GM18498 (cell line): ENCODE results near the gene PNPLA3.

Experiments
- ATAC-seq: cut with Tn5 transposase; IDR thresholded peaks from one replicate; pipeline ENCODE4 v1.9.1; 2021; ENCODE audit warnings: mild to moderate bottlenecking, moderate library complexity; ENCODE audit not compliant: unreplicated experiment

PNPLA3 gene

DNA sequence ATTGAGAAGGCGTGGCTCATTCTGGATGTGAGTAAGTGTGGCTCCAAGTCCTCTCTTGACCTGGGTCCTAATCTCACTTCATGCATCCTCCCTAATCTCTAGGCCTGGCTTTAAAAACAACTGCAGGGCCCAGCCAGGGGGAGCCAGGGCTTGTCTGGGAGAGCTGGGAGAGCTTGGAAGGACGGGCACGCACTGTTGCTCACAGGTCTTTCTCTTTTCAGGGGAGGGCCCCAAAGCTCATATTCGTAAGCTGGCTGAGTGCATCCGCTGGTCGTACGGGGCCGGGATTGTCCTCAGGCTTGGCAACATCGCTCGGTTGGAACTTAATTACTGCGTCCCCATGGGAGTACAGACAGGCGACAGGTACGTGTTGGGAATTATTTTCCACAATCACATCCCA lies 66.4 kb downstream of the PNPLA3 start:
- no peak for ATAC-seq

DNA sequence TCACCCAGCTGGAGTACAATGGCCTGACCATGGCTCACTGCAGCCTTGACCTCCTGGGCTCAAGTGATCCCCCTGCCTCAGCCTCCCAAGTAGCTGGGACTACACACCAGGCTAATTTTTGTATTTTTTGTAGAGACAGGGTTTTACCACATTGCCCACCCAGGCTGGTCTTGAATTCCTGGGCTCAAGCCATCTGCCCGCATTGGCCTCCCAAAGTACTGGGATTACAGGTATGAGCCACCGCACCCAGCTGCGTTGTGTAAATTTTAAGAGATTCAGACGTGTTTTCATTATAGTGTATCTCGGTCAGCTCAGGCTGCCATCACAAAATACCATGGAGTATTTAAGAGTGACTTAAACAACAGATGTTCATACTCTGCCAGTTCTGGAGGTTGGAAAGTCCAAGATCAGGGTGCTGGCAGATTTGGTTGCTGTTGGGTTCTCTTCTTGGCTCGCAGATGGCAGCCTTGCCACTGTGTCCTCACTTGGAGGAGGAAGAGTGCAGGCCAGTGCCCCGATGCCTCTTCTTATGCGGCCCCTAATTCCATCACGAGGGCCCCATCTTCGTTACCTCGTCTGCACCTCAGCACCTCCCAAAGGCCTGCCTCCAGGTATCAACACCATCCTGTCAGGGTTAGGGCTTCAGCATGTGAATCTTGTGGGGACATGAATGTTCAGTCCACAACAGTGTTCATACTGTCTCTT lies 67.9 kb downstream of the PNPLA3 start:
- ATAC-seq: no peak

DNA sequence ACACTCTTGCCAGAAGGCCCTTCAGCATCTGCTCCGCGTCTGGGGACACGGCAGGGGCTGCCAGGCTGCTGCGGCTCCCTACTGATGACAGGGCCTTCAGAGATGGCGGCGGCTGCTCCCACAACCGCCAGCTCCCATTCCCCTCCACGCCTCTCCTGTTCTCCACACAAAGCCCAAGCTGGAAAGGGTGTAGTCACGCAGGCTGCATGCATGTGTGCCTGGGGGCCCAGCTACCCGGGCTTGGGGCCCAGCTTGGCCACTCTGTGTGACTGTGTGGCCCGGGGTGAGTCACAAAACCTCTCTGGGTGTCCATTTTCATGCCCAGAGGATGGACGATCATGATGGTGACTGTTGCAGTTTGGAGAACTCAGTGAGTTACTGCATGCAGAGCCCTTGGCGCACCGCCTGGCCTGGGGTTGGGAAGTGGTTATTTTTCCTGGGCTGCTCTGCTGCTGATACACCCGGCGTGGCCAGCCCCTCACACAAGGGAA lies 68.8 kb downstream of the PNPLA3 start:
- ATAC-seq: no peak

DNA sequence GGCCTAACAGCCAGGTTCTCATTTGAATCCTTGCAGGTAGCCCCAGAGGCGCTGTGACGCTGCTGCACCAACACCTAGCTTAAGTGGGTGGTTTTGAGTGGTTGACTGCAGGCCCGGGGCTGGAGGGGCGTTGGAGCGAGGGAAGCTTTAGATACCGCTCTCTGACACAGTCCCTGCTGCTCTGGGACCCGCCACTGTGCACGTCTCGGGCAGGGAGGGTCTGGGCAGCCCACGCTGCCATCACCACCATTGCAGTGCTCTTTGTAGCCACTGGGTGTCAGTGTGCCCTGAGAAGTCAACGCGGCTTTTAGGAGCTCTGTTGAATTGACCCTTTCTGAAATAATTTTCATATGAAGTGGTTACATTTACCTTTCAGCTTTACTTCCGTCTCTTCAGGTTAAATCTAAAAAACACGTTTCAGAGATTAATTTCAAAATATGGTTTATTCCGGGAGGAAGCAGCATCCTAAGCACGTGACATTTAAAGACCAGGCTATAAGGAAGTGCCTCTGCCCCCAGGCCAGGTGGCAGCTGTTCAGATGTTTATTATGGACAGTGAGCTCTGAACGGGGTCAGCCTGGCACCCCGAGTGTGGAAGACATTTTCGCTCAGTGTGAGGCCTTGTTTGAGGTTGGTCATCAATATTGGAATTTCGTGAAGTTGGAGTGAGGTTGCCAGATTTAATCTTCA lies 69.6 kb downstream of the PNPLA3 start:
- no peak for ATAC-seq

DNA sequence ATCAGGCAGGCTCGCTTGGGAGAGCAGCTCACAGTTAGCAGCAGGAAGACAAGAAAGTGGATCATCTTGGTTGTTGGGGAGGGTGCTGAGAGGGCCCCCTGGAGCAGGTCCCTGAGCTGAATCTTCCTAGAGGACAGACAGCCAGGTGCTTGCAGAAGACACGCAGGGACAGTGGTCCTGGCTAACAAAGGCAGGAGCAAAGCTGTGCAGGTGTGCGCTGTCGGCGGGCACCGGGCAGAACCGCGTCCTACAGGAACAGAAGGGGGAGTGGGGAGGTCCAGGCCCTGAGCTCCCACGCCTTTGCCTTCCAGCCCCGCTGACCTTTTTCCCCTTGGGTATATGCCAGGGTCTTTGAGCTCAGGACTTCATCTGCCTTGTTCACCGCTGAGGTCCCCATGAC lies 70.4 kb downstream of the PNPLA3 start:
- no peak for ATAC-seq

DNA sequence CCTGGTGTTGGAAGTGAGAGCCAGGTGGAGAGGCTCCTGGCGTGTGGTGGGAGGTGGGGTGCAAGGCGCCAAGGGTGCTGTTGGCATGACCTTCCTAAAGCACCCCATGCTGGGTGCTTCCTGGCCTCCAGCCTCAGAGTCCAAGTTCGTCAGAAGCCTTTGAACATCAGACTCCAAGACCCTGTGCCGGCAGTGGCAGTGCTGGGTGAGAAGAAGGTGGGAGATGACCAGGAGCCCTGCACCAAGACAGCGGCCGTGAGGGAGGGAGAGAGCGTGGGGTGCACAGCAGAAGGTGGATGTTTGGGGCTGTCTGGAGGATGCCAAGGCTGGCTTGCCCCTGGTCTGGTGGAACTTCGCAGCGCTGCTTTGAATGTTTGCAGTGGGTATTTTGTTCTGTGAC lies 70.8 kb downstream of the PNPLA3 start:
- no peak for ATAC-seq

DNA sequence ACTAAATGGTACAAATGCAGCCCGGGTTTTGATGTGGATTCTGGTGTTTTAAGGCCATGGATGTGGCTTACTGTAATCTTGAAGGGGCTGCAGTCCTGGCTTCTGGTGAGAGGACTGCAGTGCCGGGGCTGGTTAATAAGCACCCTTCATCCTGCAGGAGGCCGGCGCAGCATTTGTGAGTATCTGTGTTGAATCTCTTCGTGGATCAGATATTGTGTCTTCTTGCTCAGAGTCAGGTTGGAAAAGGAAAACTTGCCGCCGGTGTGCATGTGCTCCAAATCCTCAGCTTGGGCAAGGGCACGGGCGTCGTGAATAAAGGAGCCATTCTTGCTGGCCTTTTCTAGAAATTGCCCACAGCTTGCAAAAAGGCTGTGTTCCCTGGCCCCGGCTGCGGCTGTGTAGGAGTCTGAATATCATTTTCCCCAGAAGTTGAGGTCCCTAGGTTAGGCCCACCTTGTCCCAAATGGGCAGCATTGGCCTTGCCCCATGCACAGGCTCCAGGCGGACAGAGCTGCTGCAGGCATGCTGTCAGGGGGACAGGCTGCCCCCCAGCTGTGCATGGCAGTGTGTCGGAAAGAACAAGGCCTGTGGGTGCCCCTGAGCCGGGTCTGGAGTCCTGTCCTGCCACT lies 71.6 kb downstream of the PNPLA3 start:
- no peak for ATAC-seq

DNA sequence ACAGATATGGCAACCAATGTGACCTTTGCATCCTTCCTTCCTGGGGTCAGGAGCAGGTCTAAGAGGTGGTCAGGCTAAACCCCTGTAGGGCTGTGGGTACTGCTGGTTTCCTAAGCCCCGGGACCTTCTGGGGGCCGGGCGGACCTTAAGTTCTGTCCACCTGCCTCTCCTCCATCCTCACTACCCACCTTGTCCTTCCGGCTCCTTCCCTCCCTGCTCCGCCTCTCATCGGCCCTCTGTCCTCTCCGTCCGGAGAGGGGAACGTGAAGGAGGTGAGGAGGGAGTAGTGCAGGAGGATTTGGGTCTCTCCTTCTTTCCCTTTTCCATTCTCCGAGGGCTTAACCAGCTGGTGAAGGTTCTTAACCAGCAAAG lies 72.2 kb downstream of the PNPLA3 start:
- no peak for ATAC-seq

DNA sequence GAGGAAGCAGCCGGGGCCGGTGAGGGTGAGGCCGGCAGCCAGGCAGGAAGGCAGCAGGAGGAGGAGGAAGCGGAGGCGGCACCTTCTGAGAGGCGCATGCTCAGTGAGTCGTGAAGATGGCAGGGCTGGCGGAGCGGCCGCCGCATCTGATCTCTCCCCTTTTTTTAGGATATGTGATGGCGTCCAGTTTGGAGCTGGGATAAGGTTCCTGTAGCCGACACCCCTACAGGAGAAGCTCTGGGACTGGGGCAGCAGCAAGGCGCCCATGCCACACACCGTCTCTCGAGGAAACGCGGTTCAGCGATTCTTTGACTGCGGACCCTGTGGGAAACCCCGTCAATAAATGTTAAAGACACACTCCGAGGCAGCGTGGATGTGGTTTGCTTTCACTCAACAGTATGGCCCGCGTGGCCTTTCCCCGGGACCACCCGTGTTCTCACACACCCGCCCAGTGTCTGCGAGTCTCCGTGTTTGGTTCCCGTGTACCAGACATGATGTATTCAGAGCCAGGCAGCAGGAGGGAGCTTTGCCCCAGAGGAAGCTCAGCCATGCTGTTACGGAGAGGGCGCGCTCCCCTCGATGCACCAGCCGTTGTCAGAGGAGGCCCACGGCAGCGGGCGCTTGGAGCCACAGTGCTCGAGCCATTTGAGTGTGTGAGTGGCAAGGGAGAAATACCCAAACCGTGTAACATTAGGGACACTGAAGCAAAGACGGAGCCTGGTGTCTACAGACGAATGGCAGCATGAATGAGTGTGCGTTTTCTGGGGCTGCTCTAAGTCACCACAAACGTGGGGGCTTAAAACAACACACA lies 72.8 kb downstream of the PNPLA3 start:
- ATAC-seq: no peak

DNA sequence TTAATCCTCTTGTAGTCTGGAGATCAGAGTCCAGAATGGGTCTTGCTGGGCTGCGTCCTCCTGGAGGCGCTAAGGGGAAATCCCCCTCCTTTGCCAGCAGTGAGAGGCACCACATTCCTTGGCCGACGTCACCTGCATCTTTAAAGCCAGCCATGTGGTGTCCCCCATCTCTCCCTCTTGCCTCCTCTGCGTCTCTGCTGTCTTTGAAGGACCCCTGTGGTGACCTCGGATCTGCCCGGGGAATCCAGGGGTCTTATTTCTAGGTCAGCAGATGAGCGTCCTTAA lies 73.3 kb downstream of the PNPLA3 start:
- ATAC-seq: no peak
